WTC11 (cell line): ENCODE data around the gene HS3ST1. TPM values are rescaled to one million over a fixed set of nuclear protein-coding genes. Genes with fewer than 3 reads are reported as not detected.

Experiments used
- ATAC-seq: fragments of 200-7000 bp; cut with Tn5 transposase; 2 replicates; pipeline ENCODE4 v1.10.0; 2021; ENCODE audit warnings: mild to moderate bottlenecking, moderate library complexity
- CTCF ChIA-PET: fragments of 300-600 bp; sonication (Branson Sonifier 250); formaldehyde crosslinking; loops from one replicate; lab custom pipeline; 2021; ENCODE audit warnings: antibody characterized with exemption; lab: Charles Lee
- POLR2A ChIA-PET: fragments of 350-600 bp; sonication (Branson Sonifier 250); formaldehyde crosslinking; loops from one replicate; lab custom pipeline; 2021; ENCODE audit warnings: antibody characterized with exemption; lab: Charles Lee
- DNase-seq: peaks from one replicate; pipeline ENCODE4 v3.0.0; 2021; ENCODE audit warnings: low spot score
- H3K27ac Mint-ChIP-seq: 2 replicates; pipeline ENCODE4 v1.8.0; 2021; ENCODE audit warnings: mixed read lengths
- H3K27me3 Mint-ChIP-seq: 2 replicates; pipeline ENCODE4 v1.8.0; 2021; ENCODE audit warnings: low read depth, mild to moderate bottlenecking, moderate library complexity, mixed read lengths
- H3K36me3 Mint-ChIP-seq: 2 replicates; pipeline ENCODE4 v1.8.0; 2021; ENCODE audit warnings: mixed read lengths
- H3K4me1 Mint-ChIP-seq: 2 replicates; pipeline ENCODE4 v1.8.0; 2022; ENCODE audit warnings: mixed read lengths
- H3K4me3 Mint-ChIP-seq: 2 replicates; pipeline ENCODE4 v1.8.0; 2021; ENCODE audit warnings: mild to moderate bottlenecking, moderate library complexity, mixed read lengths
- H3K9me3 Mint-ChIP-seq: 2 replicates; pipeline ENCODE4 v1.8.0; 2021; ENCODE audit warnings: mixed read lengths
- ATF1 ChIP-seq: sonication (generic); formaldehyde crosslinking; IDR thresholded peaks from 2 replicates; pipeline ENCODE4 v1.8.1; 2023; ENCODE audit warnings: mild to moderate bottlenecking, moderate library complexity, missing genetic modification reagents
- CREB1 ChIP-seq: sonication (generic); formaldehyde crosslinking; IDR thresholded peaks from 2 replicates; pipeline ENCODE4 v1.8.0; 2023; ENCODE audit warnings: mild to moderate bottlenecking, missing genetic modification reagents
- EMX1 ChIP-seq: fragments of 250-450 bp; sonication (Bioruptor Pico); IDR thresholded peaks from 2 replicates; pipeline ENCODE4 v1.8.0; 2021; ENCODE audit warnings: mild to moderate bottlenecking
- ETV6 ChIP-seq: sonication (generic); formaldehyde crosslinking; IDR thresholded peaks from 2 replicates; pipeline ENCODE4 v1.8.1; 2022; ENCODE audit warnings: mild to moderate bottlenecking, missing genetic modification reagents
- FOXJ3 ChIP-seq: sonication (generic); formaldehyde crosslinking; IDR thresholded peaks from 2 replicates; pipeline ENCODE4 v1.9.0; 2021; ENCODE audit warnings: missing genetic modification reagents, mild to moderate bottlenecking, borderline replicate concordance
- GRHL2 ChIP-seq: fragments of 250-450 bp; sonication (Bioruptor Pico); IDR thresholded peaks from 2 replicates; pipeline ENCODE4 v1.8.0; 2022; ENCODE audit warnings: mild to moderate bottlenecking, moderate library complexity; ENCODE audit not compliant: insufficient replicate concordance, severe bottlenecking
- GTF2I ChIP-seq: fragments of 250-450 bp; sonication (Bioruptor Pico); conservative IDR thresholded peaks from 2 replicates; pipeline ENCODE4 v1.4.0; 2021; ENCODE audit warnings: mild to moderate bottlenecking
- MYBL2 ChIP-seq: sonication (generic); formaldehyde crosslinking; IDR thresholded peaks from 2 replicates; pipeline ENCODE4 v1.8.1; 2023; ENCODE audit warnings: mild to moderate bottlenecking, moderate library complexity, missing genetic modification reagents
- OVOL2 ChIP-seq: fragments of 250-450 bp; sonication (Bioruptor Pico); IDR thresholded peaks from 2 replicates; pipeline ENCODE4 v1.9.0; 2021; ENCODE audit warnings: mild to moderate bottlenecking, borderline replicate concordance
- PRRX2 ChIP-seq: fragments of 250-450 bp; sonication (Bioruptor Pico); IDR thresholded peaks from 2 replicates; pipeline ENCODE4 v1.8.0; 2021; ENCODE audit warnings: mild to moderate bottlenecking
- SMAD4 ChIP-seq: sonication (generic); formaldehyde crosslinking; IDR thresholded peaks from 2 replicates; pipeline ENCODE4 v1.8.0; 2022; ENCODE audit warnings: mild to moderate bottlenecking, missing genetic modification reagents
- SOX15 ChIP-seq: fragments of 250-450 bp; sonication (Bioruptor Pico); IDR thresholded peaks from 2 replicates; pipeline ENCODE4 v1.9.0; 2021; ENCODE audit warnings: mild to moderate bottlenecking
- TEAD1 ChIP-seq: sonication (generic); formaldehyde crosslinking; IDR thresholded peaks from 2 replicates; pipeline ENCODE4 v1.8.0; 2022; ENCODE audit warnings: mild to moderate bottlenecking, missing genetic modification reagents
- total RNA-seq: library from RNA; stranded (reverse); gene quantifications from 3 replicates; pipeline ENCODE4 v1.2.3, GENCODE V29; 2021
- TF ChIP-seq, protein P1 (sequence below): sonication (generic); formaldehyde crosslinking; IDR thresholded peaks from 2 replicates; pipeline ENCODE4 v1.8.1; 2023; ENCODE audit warnings: mild to moderate bottlenecking, missing genetic modification reagents, moderate library complexity
- TF ChIP-seq, protein P2 (sequence below): sonication (generic); formaldehyde crosslinking; IDR thresholded peaks from 2 replicates; pipeline ENCODE4 v1.8.0; 2023; ENCODE audit warnings: missing genetic modification reagents
- TF ChIP-seq, protein P3 (sequence below): sonication (generic); formaldehyde crosslinking; IDR thresholded peaks from 2 replicates; pipeline ENCODE4 v1.8.0; 2022; ENCODE audit warnings: missing genetic modification reagents
- TF ChIP-seq, protein P4 (sequence below): sonication (generic); formaldehyde crosslinking; conservative IDR thresholded peaks from 2 replicates; pipeline ENCODE4 v1.8.1; 2023; ENCODE audit warnings: mild to moderate bottlenecking, low read depth, missing genetic modification reagents, moderate library complexity

Gene HS3ST1
- total RNA-seq, 1 experiment from 2014 or later, result 0.52 TPM

DNA sequence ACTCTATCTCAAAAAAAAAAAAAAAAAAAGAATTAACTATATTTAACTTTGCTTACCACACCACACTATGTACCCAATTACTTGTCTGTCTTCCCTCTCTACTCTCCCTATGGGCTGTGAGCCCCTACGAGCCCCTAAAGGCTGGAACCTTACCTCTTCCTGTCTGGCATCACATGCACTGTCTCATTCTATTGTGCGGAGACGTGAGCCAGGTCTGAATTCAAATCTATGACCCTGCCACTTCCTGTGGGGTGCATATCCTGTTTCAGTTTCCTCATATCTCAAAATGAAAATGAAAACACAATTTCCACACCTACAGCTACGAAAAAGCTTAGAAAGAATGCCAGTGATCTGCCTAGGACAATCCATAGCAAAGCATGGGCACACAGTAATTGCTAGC, 42.9 kb upstream of the HS3ST1 start (continued):
- TF ChIP-seq OVOL2 (no peak), GTF2I (CRISPR knock-in tag) (no peak), EMX1 (no peak), ETV6 (CRISPR knock-in tag) (no peak), SMAD4 (no peak), FOXJ3 (CRISPR knock-in tag) (no peak)
- TF ChIP-seq, protein P1, sequence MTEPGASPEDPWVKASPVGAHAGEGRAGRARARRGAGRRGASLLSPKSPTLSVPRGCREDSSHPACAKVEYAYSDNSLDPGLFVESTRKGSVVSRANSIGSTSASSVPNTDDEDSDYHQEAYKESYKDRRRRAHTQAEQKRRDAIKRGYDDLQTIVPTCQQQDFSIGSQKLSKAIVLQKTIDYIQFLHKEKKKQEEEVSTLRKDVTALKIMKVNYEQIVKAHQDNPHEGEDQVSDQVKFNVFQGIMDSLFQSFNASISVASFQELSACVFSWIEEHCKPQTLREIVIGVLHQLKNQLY (CRISPR knock-in tag), result no peak
- TF ChIP-seq, protein P2, sequence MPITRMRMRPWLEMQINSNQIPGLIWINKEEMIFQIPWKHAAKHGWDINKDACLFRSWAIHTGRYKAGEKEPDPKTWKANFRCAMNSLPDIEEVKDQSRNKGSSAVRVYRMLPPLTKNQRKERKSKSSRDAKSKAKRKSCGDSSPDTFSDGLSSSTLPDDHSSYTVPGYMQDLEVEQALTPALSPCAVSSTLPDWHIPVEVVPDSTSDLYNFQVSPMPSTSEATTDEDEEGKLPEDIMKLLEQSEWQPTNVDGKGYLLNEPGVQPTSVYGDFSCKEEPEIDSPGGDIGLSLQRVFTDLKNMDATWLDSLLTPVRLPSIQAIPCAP (CRISPR knock-in tag), result no peak

DNA sequence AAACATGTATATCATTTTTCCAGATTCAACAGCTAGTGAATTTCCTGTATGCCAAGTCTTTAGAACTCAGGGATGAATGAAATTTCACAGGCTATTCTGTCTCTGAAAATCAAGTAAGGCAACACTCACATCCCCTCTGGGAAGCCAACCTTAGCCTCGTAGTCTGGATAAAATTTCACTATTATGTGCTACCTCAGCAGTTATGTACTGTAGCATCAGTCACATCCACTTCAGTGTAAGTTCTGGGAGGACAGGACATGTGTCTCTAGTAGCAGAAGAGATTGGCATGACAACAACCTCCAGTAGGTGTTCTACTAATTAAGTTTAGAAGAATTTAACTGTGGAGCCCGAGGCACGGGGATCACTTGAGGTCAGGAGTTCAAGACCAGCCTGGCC, 42.4 kb upstream of the HS3ST1 start:
- ATAC-seq (no peak), DNase-seq (no peak)
- Mint-ChIP-seq H3K4me3 (no peak overlapping the region), H3K27me3 (peaks cover 6% of the 10 kb centered on the region; the same call in 1 of the 2 replicates), H3K36me3 (peaks cover 47% of the 10 kb centered on the region), H3K27ac (no peak overlapping the region), H3K9me3 (peaks cover 66% of the 10 kb centered on the region), H3K4me1 (peaks cover 30% of the 10 kb centered on the region)
- POLR2A ChIA-PET, result no interaction called here
- TF ChIP-seq CREB1 (CRISPR knock-in tag) (no peak), PRRX2 (CRISPR knock-in tag) (no peak), TEAD1 (CRISPR knock-in tag) (no peak), ATF1 (no peak), SOX15 (CRISPR knock-in tag) (no peak), MYBL2 (CRISPR knock-in tag) (no peak), GRHL2 (CRISPR knock-in tag) (no peak)
- TF ChIP-seq, protein P3, sequence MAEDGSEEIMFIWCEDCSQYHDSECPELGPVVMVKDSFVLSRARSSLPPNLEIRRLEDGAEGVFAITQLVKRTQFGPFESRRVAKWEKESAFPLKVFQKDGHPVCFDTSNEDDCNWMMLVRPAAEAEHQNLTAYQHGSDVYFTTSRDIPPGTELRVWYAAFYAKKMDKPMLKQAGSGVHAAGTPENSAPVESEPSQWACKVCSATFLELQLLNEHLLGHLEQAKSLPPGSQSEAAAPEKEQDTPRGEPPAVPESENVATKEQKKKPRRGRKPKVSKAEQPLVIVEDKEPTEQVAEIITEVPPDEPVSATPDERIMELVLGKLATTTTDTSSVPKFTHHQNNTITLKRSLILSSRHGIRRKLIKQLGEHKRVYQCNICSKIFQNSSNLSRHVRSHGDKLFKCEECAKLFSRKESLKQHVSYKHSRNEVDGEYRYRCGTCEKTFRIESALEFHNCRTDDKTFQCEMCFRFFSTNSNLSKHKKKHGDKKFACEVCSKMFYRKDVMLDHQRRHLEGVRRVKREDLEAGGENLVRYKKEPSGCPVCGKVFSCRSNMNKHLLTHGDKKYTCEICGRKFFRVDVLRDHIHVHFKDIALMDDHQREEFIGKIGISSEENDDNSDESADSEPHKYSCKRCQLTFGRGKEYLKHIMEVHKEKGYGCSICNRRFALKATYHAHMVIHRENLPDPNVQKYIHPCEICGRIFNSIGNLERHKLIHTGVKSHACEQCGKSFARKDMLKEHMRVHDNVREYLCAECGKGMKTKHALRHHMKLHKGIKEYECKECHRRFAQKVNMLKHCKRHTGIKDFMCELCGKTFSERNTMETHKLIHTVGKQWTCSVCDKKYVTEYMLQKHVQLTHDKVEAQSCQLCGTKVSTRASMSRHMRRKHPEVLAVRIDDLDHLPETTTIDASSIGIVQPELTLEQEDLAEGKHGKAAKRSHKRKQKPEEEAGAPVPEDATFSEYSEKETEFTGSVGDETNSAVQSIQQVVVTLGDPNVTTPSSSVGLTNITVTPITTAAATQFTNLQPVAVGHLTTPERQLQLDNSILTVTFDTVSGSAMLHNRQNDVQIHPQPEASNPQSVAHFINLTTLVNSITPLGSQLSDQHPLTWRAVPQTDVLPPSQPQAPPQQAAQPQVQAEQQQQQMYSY, result no peak
- TF ChIP-seq, protein P4, sequence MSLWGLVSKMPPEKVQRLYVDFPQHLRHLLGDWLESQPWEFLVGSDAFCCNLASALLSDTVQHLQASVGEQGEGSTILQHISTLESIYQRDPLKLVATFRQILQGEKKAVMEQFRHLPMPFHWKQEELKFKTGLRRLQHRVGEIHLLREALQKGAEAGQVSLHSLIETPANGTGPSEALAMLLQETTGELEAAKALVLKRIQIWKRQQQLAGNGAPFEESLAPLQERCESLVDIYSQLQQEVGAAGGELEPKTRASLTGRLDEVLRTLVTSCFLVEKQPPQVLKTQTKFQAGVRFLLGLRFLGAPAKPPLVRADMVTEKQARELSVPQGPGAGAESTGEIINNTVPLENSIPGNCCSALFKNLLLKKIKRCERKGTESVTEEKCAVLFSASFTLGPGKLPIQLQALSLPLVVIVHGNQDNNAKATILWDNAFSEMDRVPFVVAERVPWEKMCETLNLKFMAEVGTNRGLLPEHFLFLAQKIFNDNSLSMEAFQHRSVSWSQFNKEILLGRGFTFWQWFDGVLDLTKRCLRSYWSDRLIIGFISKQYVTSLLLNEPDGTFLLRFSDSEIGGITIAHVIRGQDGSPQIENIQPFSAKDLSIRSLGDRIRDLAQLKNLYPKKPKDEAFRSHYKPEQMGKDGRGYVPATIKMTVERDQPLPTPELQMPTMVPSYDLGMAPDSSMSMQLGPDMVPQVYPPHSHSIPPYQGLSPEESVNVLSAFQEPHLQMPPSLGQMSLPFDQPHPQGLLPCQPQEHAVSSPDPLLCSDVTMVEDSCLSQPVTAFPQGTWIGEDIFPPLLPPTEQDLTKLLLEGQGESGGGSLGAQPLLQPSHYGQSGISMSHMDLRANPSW (CRISPR knock-in tag), result no peak
- TF ChIP-seq, protein P2 (CRISPR knock-in tag), result no peak
- CTCF ChIA-PET, result no interaction called here
